Neuronal stem cell (in vitro differentiated cells): ENCODE results near the gene PEX5.

Experiments
- DNase-seq: peaks from one replicate; pipeline ENCODE4 v3.0.0-alpha.2; 2013; ENCODE audit warnings: low spot score
- H2AFZ ChIP-seq: one replicate; pipeline ENCODE4 v1.6.1; 2013; ENCODE audit warnings: mild to moderate bottlenecking, low read length, inconsistent platforms
- H2AK5ac ChIP-seq: 2 replicates; pipeline ENCODE4 v1.6.1; 2013; ENCODE audit warnings: low read depth, mild to moderate bottlenecking, inconsistent platforms, low read length, moderate library complexity, mixed read lengths
- H2BK120ac ChIP-seq: 2 replicates; pipeline ENCODE4 v1.6.1; 2013; ENCODE audit warnings: low read depth, mild to moderate bottlenecking, inconsistent platforms, low read length, moderate library complexity, mixed read lengths
- H2BK12ac ChIP-seq: one replicate; pipeline ENCODE4 v1.6.1; 2013; ENCODE audit warnings: low read length, inconsistent platforms
- H2BK15ac ChIP-seq: 2 replicates; pipeline ENCODE4 v1.6.1; 2013; ENCODE audit warnings: mild to moderate bottlenecking, low read length, inconsistent platforms, mixed read lengths
- H2BK5ac ChIP-seq: one replicate; pipeline ENCODE4 v1.6.1; 2013; ENCODE audit warnings: inconsistent platforms, mild to moderate bottlenecking, low read length, moderate library complexity
- H3K14ac ChIP-seq: one replicate; pipeline ENCODE4 v1.6.1; 2013; ENCODE audit warnings: low read length, inconsistent platforms
- H3K18ac ChIP-seq: 2 replicates; pipeline ENCODE4 v1.6.1; 2013; ENCODE audit warnings: low read length, inconsistent platforms
- H3K23ac ChIP-seq: 2 replicates; pipeline ENCODE4 v1.6.1; 2013; ENCODE audit warnings: low read depth, mild to moderate bottlenecking, mixed read lengths, low read length, inconsistent platforms; ENCODE audit not compliant: poor library complexity
- H3K27ac ChIP-seq: replicated peaks from 3 replicates; pipeline ENCODE4 v1.5.1; 2013; ENCODE audit warnings: low read length, inconsistent platforms
- H3K27me3 ChIP-seq, 3 experiments: 2 replicates each; pipeline ENCODE4 v1.6.1; 2013; ENCODE audit warnings: low read length in 3 of 3, mild to moderate bottlenecking in 2 of 3, inconsistent platforms in 1 of 3, low read depth in 1 of 3, mixed read lengths in 1 of 3, moderate library complexity in 1 of 3; ENCODE audit not compliant: control insufficient read depth in 3 of 3, insufficient read depth in 3 of 3
- H3K36me3 ChIP-seq, 2 donors: replicated peaks in 1 of 2; 2 replicates each; pipeline ENCODE4 v1.6.1; 2013; ENCODE audit warnings: low read length in 2 of 2; ENCODE audit not compliant: control insufficient read depth in 2 of 2, insufficient read depth in 2 of 2
- H3K4ac ChIP-seq: 2 replicates; pipeline ENCODE4 v1.6.1; 2013; ENCODE audit warnings: inconsistent platforms, mild to moderate bottlenecking, low read length, moderate library complexity
- H3K4me1 ChIP-seq, 2 donors: 1 replicate in 1 of 2; 2 replicates in 1 of 2; pipeline ENCODE4 v1.6.1; 2013; ENCODE audit warnings: low read length in 2 of 2, low read depth in 1 of 2; ENCODE audit not compliant: control insufficient read depth in 2 of 2, insufficient read depth in 1 of 2
- H3K4me2 ChIP-seq: one replicate; pipeline ENCODE4 v1.6.1; 2013; ENCODE audit warnings: mild to moderate bottlenecking, low read length, inconsistent platforms; ENCODE audit not compliant: insufficient read depth, poor library complexity, severe bottlenecking
- H3K4me3 ChIP-seq, 2 donors: 2 replicates each; pipeline ENCODE4 v1.5.1; 2013; ENCODE audit warnings: low read length in 2 of 2, mild to moderate bottlenecking in 2 of 2, inconsistent platforms in 1 of 2, moderate library complexity in 1 of 2
- H3K79me1 ChIP-seq: one replicate; pipeline ENCODE4 v1.6.1; 2013; ENCODE audit warnings: low read depth, mild to moderate bottlenecking, inconsistent platforms, low read length, moderate library complexity
- H3K9ac ChIP-seq: one replicate; pipeline ENCODE4 v1.6.1; 2013; ENCODE audit warnings: mild to moderate bottlenecking, low read depth, low read length, inconsistent platforms; ENCODE audit not compliant: poor library complexity
- H3K9me3 ChIP-seq, 2 donors: replicated peaks in 1 of 2; 2 replicates each; pipeline versions ENCODE3 to v1.6.1; 2013; ENCODE audit warnings: low read length in 2 of 2, mild to moderate bottlenecking in 2 of 2, inconsistent platforms in 1 of 2, low read depth in 1 of 2, mixed read lengths in 1 of 2, moderate library complexity in 1 of 2; ENCODE audit not compliant: control insufficient read depth in 2 of 2, insufficient read depth in 1 of 2
- H4K8ac ChIP-seq: one replicate; pipeline ENCODE4 v1.6.1; 2013; ENCODE audit warnings: low read depth, mild to moderate bottlenecking, inconsistent platforms, low read length, moderate library complexity
- H4K91ac ChIP-seq: one replicate; pipeline ENCODE4 v1.6.1; 2013; ENCODE audit warnings: low read length, low read depth, mild to moderate bottlenecking, inconsistent platforms; ENCODE audit not compliant: poor library complexity
- WGBS, 2 donors: extraction: QIAGEN DNeasy Blood & Tissue Kit; methylation state at CpG; one replicate each; pipeline ENCODE4 v1.1.7; 2013; ENCODE audit warnings: missing lambda C conversion rate in 2 of 2, mixed read lengths in 1 of 2; ENCODE audit not compliant: insufficient read length in 2 of 2, insufficient replicate concordance in 1 of 2; ENCODE audit errors: extremely low coverage in 2 of 2; 5-methylcytosine and 5-hydroxymethylcytosine counted together

PEX5 gene

GRCh38 chr12:7151532-7151931, 38.0 kb upstream of the PEX5 start:
- no peak overlapping the region for H3K4me3 ChIP-seq
- H2AK5ac ChIP-seq, result no peak overlapping the region
- H3K4me2 ChIP-seq, result no peak overlapping the region
- H2BK5ac ChIP-seq, result no peak overlapping the region
- H2AFZ ChIP-seq, result no peak overlapping the region
- no peak overlapping the region for H3K23ac ChIP-seq
- no peak overlapping the region for H4K8ac ChIP-seq
- no peak overlapping the region for H2BK15ac ChIP-seq
- H4K91ac ChIP-seq, result no peak overlapping the region
- H2BK12ac ChIP-seq, result no peak overlapping the region
- no peak for DNase-seq
- H3K27ac ChIP-seq, result no peak overlapping the region
- no CpG with 5 or more reads among the region's 6 CpGs for WGBS, 2 donors
- H3K9ac ChIP-seq, result no peak overlapping the region
- H3K9me3 ChIP-seq, result no peaks in the 10 kb centered on the region
- H3K36me3 ChIP-seq, result peaks cover 17 to 77% of the 10 kb centered on the region in 2 donors
- peaks cover 0 to 2% of the 10 kb centered on the region in 2 donors for H3K4me1 ChIP-seq
- H3K18ac ChIP-seq, result no peak overlapping the region
- H3K79me1 ChIP-seq, result no peaks in the 10 kb centered on the region
- H3K27me3 ChIP-seq, result no peaks in the 10 kb centered on the region
- no peak overlapping the region for H2BK120ac ChIP-seq
- H3K4ac ChIP-seq, result no peak overlapping the region
- no peak overlapping the region for H3K14ac ChIP-seq

- Histone ChIP-seq H4K8ac (no peak overlapping the region), H2BK12ac (no peak overlapping the region), H3K79me1 (no peaks in the 10 kb centered on the region), H2AK5ac (no peak overlapping the region), H3K4me2 (no peak overlapping the region), H3K14ac (no peak overlapping the region), H2BK15ac (no peak overlapping the region), H3K36me3 (peaks cover 17 to 75% of the 10 kb centered on the region in 2 donors), H4K91ac (no peak overlapping the region), H2BK120ac (no peak overlapping the region), H3K4ac (no peak overlapping the region), H2AFZ (no peak overlapping the region), H3K18ac (no peak overlapping the region), H3K9me3 (no peaks in the 10 kb centered on the region), H3K4me1 (peaks cover 0 to 2% of the 10 kb centered on the region in 2 donors), H2BK5ac (no peak overlapping the region), H3K4me3 (no peak overlapping the region), H3K9ac (no peak overlapping the region), H3K23ac (no peak overlapping the region), H3K27ac (no peak overlapping the region), H3K27me3 (no peaks in the 10 kb centered on the region)
- no peak for DNase-seq
- no CpG with 5 or more reads among the region's 4 CpGs for WGBS, 2 donors
Observed at GRCh38 chr12:7152818-7153217, 36.7 kb upstream of the PEX5 start.

GRCh38 chr12:7154042-7154441, 35.4 kb upstream of the PEX5 start:
- H3K4ac ChIP-seq, result no peak overlapping the region
- no peaks in the 10 kb centered on the region for H3K79me1 ChIP-seq
- H2BK120ac ChIP-seq, result no peak overlapping the region
- no peak overlapping the region for H2BK12ac ChIP-seq
- no peak overlapping the region for H4K91ac ChIP-seq
- no peak overlapping the region for H3K4me2 ChIP-seq
- H3K18ac ChIP-seq, result no peak overlapping the region
- H3K23ac ChIP-seq, result no peak overlapping the region
- no peaks in the 10 kb centered on the region for H3K9me3 ChIP-seq
- no peak overlapping the region for H2BK15ac ChIP-seq
- WGBS, 2 donors, result no CpG with 5 or more reads among the region's 6 CpGs
- no peak overlapping the region for H2AK5ac ChIP-seq
- no peak overlapping the region for H4K8ac ChIP-seq
- no peak overlapping the region for H2AFZ ChIP-seq
- H3K4me1 ChIP-seq, result peaks cover 0 to 2% of the 10 kb centered on the region in 2 donors
- H3K14ac ChIP-seq, result no peak overlapping the region
- H3K36me3 ChIP-seq, result peaks cover 17 to 65% of the 10 kb centered on the region in 2 donors
- no peak overlapping the region for H3K4me3 ChIP-seq
- no peak overlapping the region for H3K27ac ChIP-seq
- DNase-seq, result no peak
- H2BK5ac ChIP-seq, result no peak overlapping the region
- H3K9ac ChIP-seq, result no peak overlapping the region
- H3K27me3 ChIP-seq, result no peaks in the 10 kb centered on the region

GRCh38 chr12:7154901-7155470, 34.5 kb upstream of the PEX5 start:
- Histone ChIP-seq H3K27me3 (no peaks in the 10 kb centered on the region), H3K9ac (no peak overlapping the region), H2BK12ac (no peak overlapping the region), H4K91ac (no peak overlapping the region), H3K4ac (no peak overlapping the region), H3K27ac (no peak overlapping the region), H3K9me3 (no peaks in the 10 kb centered on the region), H2BK15ac (no peak overlapping the region), H3K36me3 (peaks cover 14 to 56% of the 10 kb centered on the region in 2 donors), H3K4me2 (no peak overlapping the region), H4K8ac (no peak overlapping the region), H2AK5ac (no peak overlapping the region), H3K4me3 (no peak overlapping the region), H3K79me1 (no peaks in the 10 kb centered on the region), H3K23ac (peak overlapping the region; percentile 75), H2AFZ (no peak overlapping the region), H3K14ac (no peak overlapping the region), H3K4me1 (peaks cover 0 to 2% of the 10 kb centered on the region in 2 donors), H3K18ac (no peak overlapping the region), H2BK5ac (no peak overlapping the region), H2BK120ac (no peak overlapping the region)
- WGBS, 2 donors, result no CpG with 5 or more reads among the region's 12 CpGs
- DNase-seq, result no peak
